ENCODE data around the gene RB1.

GRCh38 chr13:48508011-48508410 is 204.5 kb downstream of the RB1 start:
- TF ChIP-seq POLR2A (IDR thresholded peaks at IDR 0.05): no peak
- TF ChIP-seq CTCF (IDR thresholded peaks at IDR 0.05): no peak

Data from Peyer's patch (tissue), 4 donors.